Neural progenitor cell (in vitro differentiated cells): ENCODE data around the gene ITGBL1. TPM values are rescaled to one million over a fixed set of nuclear protein-coding genes. Genes with fewer than 3 reads are reported as not detected.

Experiments
- DNase-seq: peaks from one replicate; pipeline ENCODE4 v3.0.0-alpha.2; 2016; ENCODE audit warnings: low spot score
- H2AFZ ChIP-seq: fragments of 200-600 bp; sonication (generic); replicated peaks from 2 replicates; pipeline ENCODE4 v1.6.1; 2016; ENCODE audit warnings: antibody characterized with exemption
- H3F3A ChIP-seq: fragments of 200-600 bp; sonication (generic); 2 replicates; pipeline ENCODE4 v1.6.1; 2016; ENCODE audit warnings: antibody characterized with exemption, low read depth
- H3K27ac ChIP-seq: fragments of 200-600 bp; sonication (generic); 2 replicates; pipeline ENCODE4 v1.5.1; 2016; ENCODE audit warnings: mild to moderate bottlenecking
- H3K27me3 ChIP-seq: fragments of 200-600 bp; sonication (generic); 2 replicates; pipeline ENCODE4 v1.6.1; 2016; ENCODE audit warnings: mild to moderate bottlenecking, moderate library complexity
- H3K36me3 ChIP-seq: fragments of 200-600 bp; sonication (generic); 2 replicates; pipeline ENCODE4 v1.5.1; 2016
- H3K4me1 ChIP-seq: fragments of 200-600 bp; sonication (generic); 2 replicates; pipeline ENCODE4 v1.6.1; 2016; ENCODE audit warnings: mixed run types
- H3K4me2 ChIP-seq: fragments of 200-600 bp; sonication (generic); 2 replicates; pipeline ENCODE4 v1.6.1; 2016
- H3K4me3 ChIP-seq: fragments of 200-600 bp; sonication (generic); 2 replicates; pipeline ENCODE4 v1.5.1; 2016
- H3K79me2 ChIP-seq: fragments of 200-600 bp; sonication (generic); 2 replicates; pipeline ENCODE4 v1.6.1; 2016; ENCODE audit warnings: low read depth
- H3K9ac ChIP-seq: fragments of 200-600 bp; sonication (generic); 2 replicates; pipeline ENCODE4 v1.6.1; 2016
- H3K9me3 ChIP-seq: fragments of 200-600 bp; sonication (generic); 2 replicates; pipeline ENCODE4 v1.5.1; 2016; ENCODE audit warnings: low read depth
- H4K20me1 ChIP-seq: fragments of 200-600 bp; sonication (generic); 2 replicates; pipeline ENCODE4 v1.6.1; 2016; ENCODE audit warnings: low read depth
- H3K27ac Mint-ChIP-seq: 3 replicates; pipeline ENCODE4 v1.8.0; 2021; ENCODE audit warnings: mixed read lengths
- H3K27me3 Mint-ChIP-seq: 2 replicates; pipeline ENCODE4 v1.8.0; 2022; ENCODE audit warnings: low read depth, mild to moderate bottlenecking, inconsistent platforms, moderate library complexity, mixed read lengths; ENCODE audit not compliant: insufficient read depth
- H3K36me3 Mint-ChIP-seq: 3 replicates; pipeline ENCODE4 v1.8.0; 2021; ENCODE audit warnings: mixed read lengths
- H3K4me1 Mint-ChIP-seq: 3 replicates; pipeline ENCODE4 v1.8.0; 2021; ENCODE audit warnings: mixed read lengths
- H3K4me3 Mint-ChIP-seq: 3 replicates; pipeline ENCODE4 v1.8.0; 2021; ENCODE audit warnings: mild to moderate bottlenecking, moderate library complexity, mixed read lengths
- H3K9me3 Mint-ChIP-seq: 3 replicates; pipeline ENCODE4 v1.8.0; 2020; ENCODE audit warnings: mixed read lengths
- CTCF ChIP-seq: fragments of 200-600 bp; sonication (generic); IDR thresholded peaks from 2 replicates; pipeline ENCODE4 v1.5.1; 2017; ENCODE audit warnings: antibody characterized with exemption, mild to moderate bottlenecking
- EZH2 ChIP-seq: fragments of 200-600 bp; sonication (generic); IDR thresholded peaks from 2 replicates; pipeline ENCODE4 v1.6.1; 2017; ENCODE audit warnings: antibody characterized with exemption, mild to moderate bottlenecking, moderate library complexity
- EZH2phosphoT487 ChIP-seq: fragments of 200-600 bp; sonication (generic); IDR thresholded peaks from 2 replicates; pipeline ENCODE4 v1.6.1; 2017; ENCODE audit warnings: antibody characterized with exemption
- total RNA-seq: library from RNA; depleted of rRNA; stranded (reverse); fragments of >200 nt; gene quantifications from 2 replicates; pipeline ENCODE4 v1.2.3, GENCODE V29; 2015; ENCODE audit warnings: low replicate concordance

The ITGBL1 gene
- total RNA-seq, 1 donor from 2014 or later: not detected

- no peak for DNase-seq
- no peak overlapping the region for H3K4me3 ChIP-seq
- Mint-ChIP-seq H3K4me1 (no peaks in the 10 kb centered on the region), H3K27ac (no peak overlapping the region), H3K4me3 (no peak overlapping the region), H3K9me3 (no peaks in the 10 kb centered on the region), H3K36me3 (no peaks in the 10 kb centered on the region), H3K27me3 (no peaks in the 10 kb centered on the region)
- H3F3A ChIP-seq: no peaks in the 10 kb centered on the region
- H2AFZ ChIP-seq: no peak overlapping the region
- no peaks in the 10 kb centered on the region for H4K20me1 ChIP-seq
- no peak overlapping the region for H3K9ac ChIP-seq
- H3K36me3 ChIP-seq: no peaks in the 10 kb centered on the region
- no peaks in the 10 kb centered on the region for H3K4me1 ChIP-seq
- no peaks in the 10 kb centered on the region for H3K79me2 ChIP-seq
- no peak for TF ChIP-seq EZH2
- no peak for TF ChIP-seq EZH2phosphoT487
- no peak for TF ChIP-seq CTCF
- no peaks in the 10 kb centered on the region for H3K27me3 ChIP-seq
- no peak overlapping the region for H3K4me2 ChIP-seq
- no peaks in the 10 kb centered on the region for H3K9me3 ChIP-seq
- no peak overlapping the region for H3K27ac ChIP-seq
Observed at GRCh38 chr13:101612735-101613134, 160.3 kb downstream of the ITGBL1 start.

GRCh38 chr13:101614491-101614890 is 162.0 kb downstream of the ITGBL1 start:
- H3K4me1 ChIP-seq: no peaks in the 10 kb centered on the region
- no peaks in the 10 kb centered on the region for H3K36me3 ChIP-seq
- peak; percentile 30 for DNase-seq
- H4K20me1 ChIP-seq: no peaks in the 10 kb centered on the region
- no peak overlapping the region for H3K27ac Mint-ChIP-seq
- H3K79me2 ChIP-seq: no peaks in the 10 kb centered on the region
- no peaks in the 10 kb centered on the region for H3K27me3 ChIP-seq
- no peak overlapping the region for H3K9ac ChIP-seq
- no peak overlapping the region for H3K4me3 ChIP-seq
- no peaks in the 10 kb centered on the region for H3K9me3 ChIP-seq
- no peaks in the 10 kb centered on the region for H3K4me1 Mint-ChIP-seq
- no peak overlapping the region for H3K27ac ChIP-seq
- no peaks in the 10 kb centered on the region for H3K27me3 Mint-ChIP-seq
- no peaks in the 10 kb centered on the region for H3K36me3 Mint-ChIP-seq
- no peaks in the 10 kb centered on the region for H3F3A ChIP-seq
- H3K9me3 Mint-ChIP-seq: no peaks in the 10 kb centered on the region
- H2AFZ ChIP-seq: peak overlapping the region; percentile 81
- no peak overlapping the region for H3K4me2 ChIP-seq
- no peak overlapping the region for H3K4me3 Mint-ChIP-seq
- TF ChIP-seq EZH2phosphoT487: no peak
- TF ChIP-seq CTCF: no peak
- no peak for TF ChIP-seq EZH2

- DNase-seq: no peak
- Histone ChIP-seq H3K4me1 (no peaks in the 10 kb centered on the region), H3K36me3 (no peaks in the 10 kb centered on the region), H3K79me2 (no peaks in the 10 kb centered on the region), H3K4me2 (no peak overlapping the region), H3K27me3 (no peaks in the 10 kb centered on the region), H3K9ac (no peak overlapping the region), H3F3A (no peaks in the 10 kb centered on the region), H2AFZ (no peak overlapping the region), H4K20me1 (no peaks in the 10 kb centered on the region), H3K9me3 (no peaks in the 10 kb centered on the region), H3K27ac (no peak overlapping the region), H3K4me3 (no peak overlapping the region)
- H3K27ac Mint-ChIP-seq: no peak overlapping the region
- H3K9me3 Mint-ChIP-seq: no peaks in the 10 kb centered on the region
- no peaks in the 10 kb centered on the region for H3K36me3 Mint-ChIP-seq
- H3K4me1 Mint-ChIP-seq: peaks cover 4% of the 10 kb centered on the region
- H3K4me3 Mint-ChIP-seq: no peak overlapping the region
- TF ChIP-seq CTCF (no peak), EZH2phosphoT487 (no peak), EZH2 (no peak)
- H3K27me3 Mint-ChIP-seq: no peaks in the 10 kb centered on the region
Observed at GRCh38 chr13:101618440-101619187, 166.1 kb downstream of the ITGBL1 start.
